Left ventricle myocardium inferior (tissue), 1 donor: ENCODE data around the gene GPR171. TPM values are rescaled to one million over a fixed set of nuclear protein-coding genes. Genes with fewer than 3 reads are reported as not detected.
"Not testable (repeated sequence)": the region's sequence is repeated elsewhere in the genome, so short reads cannot be mapped to it uniquely, and the experiment has no call there.

Experiments used
- DNase-seq: peaks from one replicate; pipeline ENCODE4 v3.0.0-alpha.2; 2020
- H3K27ac ChIP-seq: fragments of 200-600 bp; replicated peaks from 2 replicates; pipeline ENCODE4 v1.8.0; 2021
- H3K27me3 ChIP-seq: fragments of 200-600 bp; 2 replicates; pipeline ENCODE4 v1.8.0; 2021; ENCODE audit warnings: low read depth
- H3K36me3 ChIP-seq: fragments of 200-600 bp; 2 replicates; pipeline ENCODE4 v1.8.0; 2021
- H3K4me1 ChIP-seq: fragments of 200-600 bp; 2 replicates; pipeline ENCODE4 v1.8.0; 2021
- H3K4me3 ChIP-seq: fragments of 200-600 bp; 2 replicates; pipeline ENCODE4 v1.8.0; 2021; ENCODE audit warnings: mild to moderate bottlenecking, moderate library complexity
- H3K9me3 ChIP-seq: fragments of 200-600 bp; replicated peaks from 2 replicates; pipeline ENCODE4 v1.8.0; 2021
- intact Hi-C: fragments of 100-400 bp; cut with micrococcal nuclease; formaldehyde crosslinking; loops from one replicate; pipeline ENCODE4 v1.11.0; 2022
- long read RNA-seq: library from polyadenylated mRNA; unstranded; transcript quantifications from one replicate; pipeline ENCODE4 v2.0.0, GENCODE V29; 2021
- total RNA-seq: library from RNA; stranded (reverse); fragmentation: NEBNext Ultra II Directional; extraction: Animal tissue kit (Norgen Biotek cat#: 25700); gene quantifications from one replicate; pipeline ENCODE4 v1.2.1, GENCODE V29; 2021
- TF ChIP-seq, protein P1 (sequence below): fragments of 200-600 bp; IDR thresholded peaks from 2 replicates; pipeline ENCODE4 v1.8.0; 2021; ENCODE audit warnings: antibody characterized with exemption, mild to moderate bottlenecking, borderline replicate concordance
- donor health status: DM: no; HTN: yes; CAD: no; lungs with severe emphysema.

GPR171 gene, protein sequence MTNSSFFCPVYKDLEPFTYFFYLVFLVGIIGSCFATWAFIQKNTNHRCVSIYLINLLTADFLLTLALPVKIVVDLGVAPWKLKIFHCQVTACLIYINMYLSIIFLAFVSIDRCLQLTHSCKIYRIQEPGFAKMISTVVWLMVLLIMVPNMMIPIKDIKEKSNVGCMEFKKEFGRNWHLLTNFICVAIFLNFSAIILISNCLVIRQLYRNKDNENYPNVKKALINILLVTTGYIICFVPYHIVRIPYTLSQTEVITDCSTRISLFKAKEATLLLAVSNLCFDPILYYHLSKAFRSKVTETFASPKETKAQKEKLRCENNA
- not detected for total RNA-seq
- long read RNA-seq = 0 reads

DNA sequence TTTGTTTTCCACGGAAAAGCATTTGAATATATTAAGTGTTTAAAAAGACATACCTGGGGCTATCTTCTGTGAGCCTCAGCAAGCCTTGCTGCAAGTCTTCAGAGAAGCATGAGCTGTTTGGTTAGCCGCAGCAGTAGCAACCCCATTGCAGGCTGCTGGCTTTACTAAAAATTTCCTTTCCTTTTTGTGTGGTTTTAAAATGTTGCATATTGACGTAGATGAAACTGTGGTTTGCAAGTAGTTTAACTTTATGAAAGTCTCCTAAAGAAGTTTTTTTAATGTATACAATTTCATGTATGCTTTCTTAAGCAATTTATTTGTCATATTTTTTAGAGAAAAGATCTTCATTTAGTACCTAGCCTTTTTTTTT, at the start of gene GPR171:
TSS of gene GPR171 (minus strand) at position 166 of the 370 bp plus-strand sequence. CDS start 3,830 bp downstream, outside the sequence.
- intact Hi-C loops = no loop called here
- H3K9me3 ChIP-seq = no peaks in the 10 kb centered on the region
- TF ChIP-seq, protein P1, sequence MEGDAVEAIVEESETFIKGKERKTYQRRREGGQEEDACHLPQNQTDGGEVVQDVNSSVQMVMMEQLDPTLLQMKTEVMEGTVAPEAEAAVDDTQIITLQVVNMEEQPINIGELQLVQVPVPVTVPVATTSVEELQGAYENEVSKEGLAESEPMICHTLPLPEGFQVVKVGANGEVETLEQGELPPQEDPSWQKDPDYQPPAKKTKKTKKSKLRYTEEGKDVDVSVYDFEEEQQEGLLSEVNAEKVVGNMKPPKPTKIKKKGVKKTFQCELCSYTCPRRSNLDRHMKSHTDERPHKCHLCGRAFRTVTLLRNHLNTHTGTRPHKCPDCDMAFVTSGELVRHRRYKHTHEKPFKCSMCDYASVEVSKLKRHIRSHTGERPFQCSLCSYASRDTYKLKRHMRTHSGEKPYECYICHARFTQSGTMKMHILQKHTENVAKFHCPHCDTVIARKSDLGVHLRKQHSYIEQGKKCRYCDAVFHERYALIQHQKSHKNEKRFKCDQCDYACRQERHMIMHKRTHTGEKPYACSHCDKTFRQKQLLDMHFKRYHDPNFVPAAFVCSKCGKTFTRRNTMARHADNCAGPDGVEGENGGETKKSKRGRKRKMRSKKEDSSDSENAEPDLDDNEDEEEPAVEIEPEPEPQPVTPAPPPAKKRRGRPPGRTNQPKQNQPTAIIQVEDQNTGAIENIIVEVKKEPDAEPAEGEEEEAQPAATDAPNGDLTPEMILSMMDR = no peak
- no peak within 1 kb of the TSS for H3K27ac ChIP-seq
- H3K36me3 ChIP-seq = no peaks in the 10 kb centered on the region
- H3K4me3 ChIP-seq = no peak within 1 kb of the TSS
- DNase-seq = no peak
- H3K4me1 ChIP-seq = no peaks in the 10 kb centered on the region
- H3K27me3 ChIP-seq = no peaks in the 10 kb centered on the region

DNA sequence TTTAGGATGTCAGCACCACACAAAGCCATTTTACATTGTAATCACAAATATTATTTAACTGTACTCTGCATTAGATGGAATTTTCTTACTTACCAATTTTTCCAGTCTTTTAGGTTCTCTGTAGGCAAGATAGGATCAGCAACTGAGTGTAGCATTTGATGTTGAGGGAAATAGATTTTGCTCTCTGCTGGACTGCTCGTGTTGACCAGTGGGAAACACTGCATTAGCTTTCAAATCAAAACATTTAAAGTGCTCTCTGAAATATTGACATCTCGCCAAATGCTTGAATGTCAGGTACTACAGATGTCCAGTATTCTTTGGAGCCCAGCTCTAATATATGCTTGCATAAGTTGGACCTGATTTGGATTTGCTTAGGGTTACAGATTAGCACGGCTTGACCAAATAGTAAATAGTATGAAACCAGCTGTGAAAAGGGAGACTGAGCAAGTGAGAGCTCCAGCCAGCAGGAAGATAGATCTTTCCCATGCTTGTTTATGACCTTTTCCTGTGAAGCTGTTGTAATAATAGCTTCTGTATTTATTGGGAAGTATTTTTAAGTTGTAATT, 45.8 kb upstream of the GPR171 start:
- Histone ChIP-seq H3K4me1 (no peaks in the 10 kb centered on the region), H3K36me3 (no peaks in the 10 kb centered on the region), H3K27ac (peak overlapping the region; percentile 61), H3K27me3 (no peaks in the 10 kb centered on the region), H3K4me3 (peak overlapping the region; percentile 36), H3K9me3 (peaks cover 3% of the 10 kb centered on the region)
- TF ChIP-seq, protein P1 = no peak
- no peak for DNase-seq
- intact Hi-C loops = no loop called here

DNA sequence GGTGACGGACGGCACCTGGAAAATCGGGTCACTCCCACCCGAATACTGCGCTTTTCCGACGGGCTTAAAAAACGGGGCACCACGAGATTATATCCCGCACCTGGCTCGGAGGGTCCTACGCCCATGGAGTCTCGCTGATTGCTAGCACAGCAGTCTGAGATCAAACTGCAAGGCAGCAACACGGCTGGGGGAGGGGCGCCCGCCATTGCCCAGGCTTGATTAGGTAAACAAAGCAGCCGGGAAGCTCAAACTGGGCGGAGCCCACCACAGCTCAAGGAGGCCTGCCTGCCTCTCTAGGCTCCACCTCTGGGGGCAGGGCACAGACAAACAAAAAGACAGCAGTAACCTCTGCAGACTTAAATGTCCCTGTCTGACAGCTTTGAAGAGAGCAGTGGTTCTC, 39.0 kb upstream of the GPR171 start:
- H3K4me1 ChIP-seq, H3K27me3 ChIP-seq, H3K27ac ChIP-seq, H3K9me3 ChIP-seq, intact Hi-C loops, H3K4me3 ChIP-seq, DNase-seq, H3K36me3 ChIP-seq: not testable (repeated sequence)

DNA sequence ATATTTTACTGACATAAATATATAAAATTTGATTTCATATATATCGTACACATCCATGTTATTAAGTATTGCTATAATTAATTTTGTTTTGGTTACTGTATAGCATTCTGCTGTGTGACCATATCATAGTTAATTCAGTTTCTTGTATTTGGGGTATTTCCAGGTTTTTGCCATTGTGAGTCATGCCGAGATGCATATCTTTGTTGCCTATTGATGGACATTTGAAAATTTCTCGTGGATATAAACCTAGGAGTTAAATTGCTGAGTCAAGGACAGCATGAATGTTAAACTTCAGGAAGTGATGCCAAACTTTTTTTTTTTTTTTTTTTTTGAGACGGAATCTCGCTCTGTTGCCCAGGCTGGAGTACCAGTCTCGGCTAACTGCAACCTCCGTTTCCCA, 33.7 kb upstream of the GPR171 start:
- H3K36me3 ChIP-seq = no peaks in the 10 kb centered on the region

DNA sequence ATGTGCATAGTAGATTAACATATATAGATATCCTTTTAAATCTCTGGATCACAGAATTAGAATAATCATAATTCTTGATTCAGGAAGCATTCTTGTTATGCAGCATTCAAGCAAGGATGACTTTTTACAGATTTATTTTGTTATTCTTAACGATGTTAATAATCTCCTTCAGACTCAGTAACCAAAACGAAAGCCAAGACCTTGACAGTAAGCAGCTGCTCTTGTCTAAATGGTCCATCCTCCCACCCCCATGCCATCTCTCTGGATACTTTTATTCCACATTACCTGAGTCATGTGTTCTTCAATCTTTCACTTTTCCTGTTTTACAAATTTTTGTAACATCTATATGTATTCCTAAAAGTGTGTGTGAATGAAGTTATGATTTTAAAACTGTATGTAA, 33.3 kb upstream of the GPR171 start:
- H3K9me3 ChIP-seq = no peaks in the 10 kb centered on the region
- no peak overlapping the region for H3K4me3 ChIP-seq
- intact Hi-C loops = no loop called here
- H3K36me3 ChIP-seq = no peaks in the 10 kb centered on the region
- H3K27ac ChIP-seq = no peak overlapping the region
- DNase-seq = no peak
- TF ChIP-seq, protein P1 = no peak
- H3K27me3 ChIP-seq = no peaks in the 10 kb centered on the region
- H3K4me1 ChIP-seq = no peaks in the 10 kb centered on the region

More for the DNA sequence above, 33.7 kb upstream of the GPR171 start:
- Histone ChIP-seq H3K9me3 (no peaks in the 10 kb centered on the region), H3K4me1 (no peaks in the 10 kb centered on the region), H3K4me3 (no peak overlapping the region), H3K27me3 (no peaks in the 10 kb centered on the region), H3K27ac (no peak overlapping the region)
- DNase-seq = no peak
- TF ChIP-seq, protein P1 = no peak
- intact Hi-C loops = no loop called here

DNA sequence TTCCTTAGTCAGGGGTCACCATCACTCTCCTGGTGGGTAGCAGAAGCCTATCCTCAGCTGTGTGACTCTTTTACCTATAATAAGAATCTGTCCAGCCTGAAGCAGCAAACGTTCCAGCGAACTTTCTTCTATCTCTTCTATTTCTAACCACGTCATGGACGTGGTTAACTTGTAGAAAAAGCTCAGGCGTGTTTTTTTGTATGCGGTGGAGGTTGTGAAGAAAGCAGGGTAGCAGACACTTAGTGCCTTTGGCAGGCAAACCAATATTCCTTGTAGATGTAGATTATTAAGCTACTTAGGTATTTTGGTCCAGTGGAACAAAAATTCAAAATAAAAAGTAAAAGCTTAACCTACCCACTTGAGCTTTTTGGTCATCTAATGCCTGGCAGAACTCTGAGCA, 31.8 kb upstream of the GPR171 start:
- Histone ChIP-seq H3K36me3 (no peaks in the 10 kb centered on the region), H3K27ac (no peak overlapping the region), H3K4me1 (no peaks in the 10 kb centered on the region), H3K9me3 (no peaks in the 10 kb centered on the region), H3K4me3 (no peak overlapping the region), H3K27me3 (no peaks in the 10 kb centered on the region)
- no peak for DNase-seq
- TF ChIP-seq, protein P1 = no peak
- intact Hi-C loops = no loop called here
